ENCODE data around the gene NT5C2. TPM values are rescaled to one million over a fixed set of nuclear protein-coding genes. Genes with fewer than 3 reads are reported as not detected.

The NT5C2 gene
- total RNA-seq, 2 donors from 2014 or later: 88.4 to 112 TPM

DNA sequence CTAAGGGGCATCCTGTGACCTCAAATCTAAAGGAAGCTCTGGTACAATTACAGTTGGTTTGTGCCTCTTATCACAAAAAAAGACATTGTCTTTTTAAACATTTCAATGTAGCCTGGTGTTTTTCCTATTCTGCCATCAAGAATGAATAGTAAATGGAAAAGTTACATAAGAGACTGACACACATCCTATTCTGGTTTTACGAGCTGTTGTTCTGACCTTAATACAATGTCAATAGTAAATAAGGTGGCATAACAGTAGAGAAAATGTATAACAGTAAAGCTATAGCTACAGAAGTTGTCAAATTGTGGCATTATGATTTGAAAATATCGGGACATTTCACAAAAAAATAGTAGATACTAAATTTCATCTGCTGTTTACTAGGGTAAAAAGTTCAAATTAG is 88.4 kb downstream of the NT5C2 start:
- Histone ChIP-seq H3K27me3 (replicated peaks; ENCODE audit: insufficient read depth) (no peaks in the 10 kb centered on the region), H3K27ac (no peak overlapping the region), H3K36me3 (no peaks in the 10 kb centered on the region), H3K4me3 (no peak overlapping the region), H3K4me1 (replicated peaks) (no peaks in the 10 kb centered on the region), H3K9me3 (no peaks in the 10 kb centered on the region)
- WGBS: 48% methylated on average over 2 of the region's 2 CpGs
- TF ChIP-seq POLR2AphosphoS5 (IDR thresholded peaks at IDR 0.05) (no peak), POLR2A (IDR thresholded peaks at IDR 0.05) (no peak)
- TF ChIP-seq, protein P1, sequence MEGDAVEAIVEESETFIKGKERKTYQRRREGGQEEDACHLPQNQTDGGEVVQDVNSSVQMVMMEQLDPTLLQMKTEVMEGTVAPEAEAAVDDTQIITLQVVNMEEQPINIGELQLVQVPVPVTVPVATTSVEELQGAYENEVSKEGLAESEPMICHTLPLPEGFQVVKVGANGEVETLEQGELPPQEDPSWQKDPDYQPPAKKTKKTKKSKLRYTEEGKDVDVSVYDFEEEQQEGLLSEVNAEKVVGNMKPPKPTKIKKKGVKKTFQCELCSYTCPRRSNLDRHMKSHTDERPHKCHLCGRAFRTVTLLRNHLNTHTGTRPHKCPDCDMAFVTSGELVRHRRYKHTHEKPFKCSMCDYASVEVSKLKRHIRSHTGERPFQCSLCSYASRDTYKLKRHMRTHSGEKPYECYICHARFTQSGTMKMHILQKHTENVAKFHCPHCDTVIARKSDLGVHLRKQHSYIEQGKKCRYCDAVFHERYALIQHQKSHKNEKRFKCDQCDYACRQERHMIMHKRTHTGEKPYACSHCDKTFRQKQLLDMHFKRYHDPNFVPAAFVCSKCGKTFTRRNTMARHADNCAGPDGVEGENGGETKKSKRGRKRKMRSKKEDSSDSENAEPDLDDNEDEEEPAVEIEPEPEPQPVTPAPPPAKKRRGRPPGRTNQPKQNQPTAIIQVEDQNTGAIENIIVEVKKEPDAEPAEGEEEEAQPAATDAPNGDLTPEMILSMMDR (IDR thresholded peaks at IDR 0.05): no peak
- DNase-seq (ENCODE audit: low spot score): no peak
- intact Hi-C loops (cut with DNase I): no loop called here

DNA sequence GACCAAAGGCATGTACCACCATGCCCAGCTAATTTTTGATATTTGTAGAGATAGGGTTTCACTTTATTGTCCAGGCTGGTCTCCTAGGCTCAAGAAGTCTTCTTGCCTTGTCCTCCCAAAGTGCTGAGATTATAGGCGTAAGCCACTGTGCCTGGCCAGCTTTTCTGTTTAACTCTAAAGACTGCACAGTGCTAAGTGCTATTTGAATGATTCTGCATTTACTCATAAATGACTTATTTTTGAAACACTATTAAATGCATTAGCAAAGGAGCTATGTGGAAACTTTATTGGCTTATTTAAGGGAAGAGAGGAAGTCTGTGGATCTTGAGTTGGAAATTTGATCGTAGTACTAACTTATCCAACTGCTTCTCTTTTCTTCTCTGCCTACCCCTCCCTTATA is 89.1 kb downstream of the NT5C2 start:
- 84% methylated on average over 2 of the region's 2 CpGs for WGBS
- Histone ChIP-seq H3K4me1 (replicated peaks) (no peaks in the 10 kb centered on the region), H3K27me3 (replicated peaks; ENCODE audit: insufficient read depth) (no peaks in the 10 kb centered on the region), H3K36me3 (no peaks in the 10 kb centered on the region), H3K27ac (no peak overlapping the region), H3K4me3 (no peak overlapping the region), H3K9me3 (no peaks in the 10 kb centered on the region)
- intact Hi-C loops (cut with DNase I): no loop called here
- no peak for TF ChIP-seq POLR2A (IDR thresholded peaks at IDR 0.05)
- DNase-seq (ENCODE audit: low spot score): no peak

DNA sequence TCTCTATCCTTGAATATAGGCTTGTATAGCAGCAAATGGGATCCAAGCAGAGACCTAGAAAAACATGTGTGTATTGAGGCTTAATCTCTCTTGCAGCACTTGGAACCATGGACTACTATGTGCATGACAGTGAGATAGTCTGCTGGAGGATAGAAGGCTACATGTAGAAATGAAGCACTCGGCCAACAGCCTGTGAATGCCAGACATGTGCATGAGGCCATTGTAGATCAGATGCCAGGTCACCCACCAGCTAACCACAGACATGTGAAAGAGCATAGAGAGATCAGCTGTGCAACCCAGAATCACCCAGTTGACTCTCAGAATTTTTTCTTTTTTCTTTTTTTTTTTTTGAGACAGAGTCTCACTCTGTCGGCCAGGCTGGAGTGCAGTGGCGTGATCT is 90.9 kb downstream of the NT5C2 start:
- intact Hi-C loops (cut with DNase I): no loop called here
- no peak for DNase-seq (ENCODE audit: low spot score)
- Histone ChIP-seq H3K4me1 (replicated peaks) (no peaks in the 10 kb centered on the region), H3K27ac (no peak overlapping the region), H3K9me3 (no peaks in the 10 kb centered on the region), H3K36me3 (no peaks in the 10 kb centered on the region), H3K27me3 (replicated peaks; ENCODE audit: insufficient read depth) (no peaks in the 10 kb centered on the region), H3K4me3 (no peak overlapping the region)
- no peak for TF ChIP-seq POLR2A (IDR thresholded peaks at IDR 0.05)
- TF ChIP-seq, protein P1 (IDR thresholded peaks at IDR 0.05): no peak
- TF ChIP-seq POLR2AphosphoS5 (IDR thresholded peaks at IDR 0.05): no peak
- 94% methylated on average over 3 of the region's 3 CpGs for WGBS

DNA sequence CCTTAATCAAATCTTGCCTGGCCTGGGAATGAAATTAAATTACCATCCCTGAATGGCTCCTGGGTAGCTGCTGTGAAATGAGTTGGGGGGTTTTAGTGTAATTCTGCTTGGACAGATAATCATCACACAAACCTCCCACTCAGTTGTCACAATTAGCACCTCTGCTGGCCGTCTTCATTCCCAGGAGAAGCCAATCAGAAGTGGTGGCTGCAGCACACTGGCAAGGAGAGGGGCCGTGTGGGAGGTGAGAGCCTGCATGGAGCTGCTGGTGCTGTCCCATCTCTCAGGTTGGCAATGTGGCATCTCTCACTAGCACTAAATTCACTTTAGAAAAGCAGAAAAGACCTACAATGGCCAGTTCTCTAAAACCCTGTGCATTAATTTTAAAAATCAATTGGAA is 92.5 kb downstream of the NT5C2 start:
- TF ChIP-seq, protein P1 (IDR thresholded peaks at IDR 0.05): no peak
- no peak for TF ChIP-seq POLR2AphosphoS5 (IDR thresholded peaks at IDR 0.05)
- no peak for TF ChIP-seq POLR2A (IDR thresholded peaks at IDR 0.05)
- DNase-seq (ENCODE audit: low spot score): no peak
- Histone ChIP-seq H3K4me1 (replicated peaks) (no peaks in the 10 kb centered on the region), H3K36me3 (no peaks in the 10 kb centered on the region), H3K27ac (no peak overlapping the region), H3K4me3 (no peak overlapping the region), H3K27me3 (replicated peaks; ENCODE audit: insufficient read depth) (no peaks in the 10 kb centered on the region), H3K9me3 (no peaks in the 10 kb centered on the region)
- intact Hi-C loops (cut with DNase I): no loop called here
- WGBS: 71% methylated on average over 2 of the region's 2 CpGs

DNA sequence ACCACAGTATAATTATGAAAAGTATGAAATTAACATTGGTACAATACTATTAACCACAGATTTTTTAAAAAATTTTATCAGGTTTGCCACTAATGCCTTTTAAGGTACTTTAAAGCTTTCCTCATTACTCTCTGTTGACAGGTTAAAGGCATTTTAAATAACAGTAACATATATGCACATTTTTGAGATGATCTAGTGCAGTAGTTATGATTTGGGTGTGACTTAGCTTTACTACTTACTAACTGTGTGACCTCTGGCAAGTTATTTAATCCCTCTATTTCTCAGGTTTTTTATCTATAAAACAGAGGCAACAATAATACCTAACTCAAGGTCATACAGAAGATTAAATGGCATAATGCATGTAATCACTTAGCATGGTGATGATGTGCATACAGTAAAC is 94.8 kb downstream of the NT5C2 start:
- no peak for DNase-seq (ENCODE audit: low spot score)
- intact Hi-C loops (cut with DNase I): no loop called here
- H3K4me1 ChIP-seq (replicated peaks): no peaks in the 10 kb centered on the region

More for the DNA sequence above, 94.8 kb downstream of the NT5C2 start:
- no peak overlapping the region for H3K27ac ChIP-seq
- H3K27me3 ChIP-seq (replicated peaks; ENCODE audit: insufficient read depth): no peaks in the 10 kb centered on the region
- no peaks in the 10 kb centered on the region for H3K9me3 ChIP-seq
- H3K36me3 ChIP-seq: peaks cover 5 to 8% of the 10 kb centered on the region in 2 donors
- TF ChIP-seq, protein P1 (IDR thresholded peaks at IDR 0.05): no peak
- no peak for TF ChIP-seq POLR2A (IDR thresholded peaks at IDR 0.05)
- TF ChIP-seq POLR2AphosphoS5 (IDR thresholded peaks at IDR 0.05): no peak
- H3K4me3 ChIP-seq: no peak overlapping the region
